Endothelial cell of umbilical vein (primary cell): Measurements from ENCODE around the gene BRICD5. TPM values are rescaled to one million over a fixed set of nuclear protein-coding genes. Genes with fewer than 3 reads are reported as not detected.

Source experiments
- BruUV-seq: library from RNA; stranded (reverse); fragments of 400-500 nt; replicated peaks from 2 replicates; lab custom pipeline; 2021; lab: Mats Ljungman, UMichigan
- CTCF ChIA-PET: fragments of 300-600, 350-600 bp; sonication (Branson Sonifier 250); formaldehyde crosslinking; loops from one replicate; lab custom pipeline; 2021; ENCODE audit warnings: antibody characterized with exemption, inconsistent platforms; lab: Charles Lee
- POLR2A ChIA-PET: fragments of 300-600, 350-600 bp; sonication (Branson Sonifier 250); formaldehyde crosslinking; loops from one replicate; lab custom pipeline; 2021; ENCODE audit warnings: antibody characterized with exemption, inconsistent platforms; lab: Charles Lee
- DNase-seq: peaks from one replicate; pipeline ENCODE4 v3.0.0-alpha.2; 2011; ENCODE audit warnings: low read depth, low spot score
- FAIRE-seq: peaks from 2 replicates; lab custom pipeline; 2011; peaks lifted over from hg19 to GRCh38; lab: Jason Lieb, UNC
- H2AFZ ChIP-seq: 2 replicates; pipeline ENCODE4 v1.6.0; 2012; ENCODE audit warnings: low read depth, low read length, control low read depth, inconsistent platforms
- H3K27ac ChIP-seq: 2 replicates; pipeline ENCODE4 v1.5.1; 2011; ENCODE audit warnings: low read depth, mild to moderate bottlenecking, control low read depth, low read length, moderate library complexity; ENCODE audit not compliant: insufficient read depth
- H3K27me3 ChIP-seq, 2 experiments: 2 replicates each; pipeline versions ENCODE4 v1.6.0 to v1.6.1; 2011; ENCODE audit warnings: low read length in 2 of 2, mixed read lengths in 1 of 2; ENCODE audit not compliant: control insufficient read depth in 2 of 2, insufficient read depth in 2 of 2
- H3K36me3 ChIP-seq, 2 experiments: 2 replicates in 1 of 2; 3 replicates in 1 of 2; pipeline ENCODE4 v1.5.1; 2011; ENCODE audit warnings: low read length in 2 of 2, mild to moderate bottlenecking in 1 of 2, moderate library complexity in 1 of 2; ENCODE audit not compliant: control insufficient read depth in 2 of 2, insufficient read depth in 2 of 2; ENCODE audit errors: extremely low read depth in 1 of 2
- H3K4me1 ChIP-seq: 3 replicates; pipeline ENCODE4 v1.5.1; 2011; ENCODE audit warnings: mild to moderate bottlenecking, low read length; ENCODE audit not compliant: control insufficient read depth, insufficient read depth; ENCODE audit errors: extremely low read depth
- H3K4me2 ChIP-seq: 2 replicates; pipeline ENCODE4 v1.6.1; 2011; ENCODE audit warnings: low read length, control low read depth, mixed read lengths; ENCODE audit not compliant: insufficient read depth
- H3K4me3 ChIP-seq, 3 experiments: fragments of 200-600 bp in 1 of 3; sonication (generic), shearing (Covaris generic) in 1 of 3; replicated peaks in 1 of 3; 2 replicates each; pipeline ENCODE4 v1.5.1; 2011 to 2016; ENCODE audit warnings: control low read depth in 3 of 3, low read length in 3 of 3, mild to moderate bottlenecking in 2 of 3, inconsistent platforms in 1 of 3, low read depth in 1 of 3, moderate library complexity in 1 of 3; ENCODE audit not compliant: insufficient read depth in 1 of 3
- H3K79me2 ChIP-seq: 2 replicates; pipeline ENCODE4 v1.6.0; 2012; ENCODE audit warnings: low read length, inconsistent platforms; ENCODE audit not compliant: control insufficient read depth, insufficient read depth
- H3K9ac ChIP-seq: replicated peaks from 2 replicates; pipeline ENCODE3; 2011; ENCODE audit warnings: low read length, control low read depth; ENCODE audit not compliant: insufficient read depth; ENCODE audit errors: extremely low read depth
- H3K9me1 ChIP-seq: replicated peaks from 3 replicates; pipeline ENCODE4 v1.6.0; 2011; ENCODE audit warnings: mild to moderate bottlenecking, low read length; ENCODE audit not compliant: control insufficient read depth, insufficient read depth; ENCODE audit errors: extremely low read depth
- H3K9me3 ChIP-seq: replicated peaks from 2 replicates; pipeline ENCODE4 v1.5.1; 2012; ENCODE audit warnings: low read length, inconsistent platforms; ENCODE audit not compliant: control insufficient read depth, insufficient read depth
- H4K20me1 ChIP-seq: replicated peaks from 2 replicates; pipeline ENCODE3; 2011; ENCODE audit warnings: mild to moderate bottlenecking, low read length; ENCODE audit not compliant: control insufficient read depth, insufficient read depth; ENCODE audit errors: extremely low read depth
- FOS ChIP-seq: IDR thresholded peaks from 2 replicates; pipeline ENCODE4 v1.6.1; 2011; ENCODE audit warnings: mild to moderate bottlenecking, low read length, moderate library complexity, borderline replicate concordance; ENCODE audit not compliant: insufficient read depth
- MYC ChIP-seq: IDR thresholded peaks from one replicate; pipeline ENCODE4 v1.6.1; 2011; ENCODE audit warnings: mild to moderate bottlenecking, low read depth, low read length
- POLR2A ChIP-seq: IDR thresholded peaks from 2 replicates; pipeline ENCODE4 v1.6.1; 2012; ENCODE audit warnings: low read depth, mild to moderate bottlenecking, control low read depth, low read length
- POLR2AphosphoS5 ChIP-seq: IDR thresholded peaks from 2 replicates; pipeline ENCODE4 v1.6.1; 2012; ENCODE audit warnings: low read depth, mild to moderate bottlenecking, control low read depth, low read length, moderate library complexity; ENCODE audit not compliant: insufficient read depth
- dilution Hi-C: fragments of 300-500 bp; cut with MboI; formaldehyde crosslinking; loops from one replicate; pipeline ENCODE4 v1.15.0; 2019; ENCODE audit warnings: low sequenced_read_pairs; ENCODE audit not compliant: extremely low pct_ligation_motif_present
- intact Hi-C: fragments of 100-400 bp; cut with micrococcal nuclease; formaldehyde crosslinking; loops from one replicate; pipeline ENCODE4 v1.10.0; 2022
- polyA plus RNA-seq, 4 experiments: library from polyadenylated mRNA; depleted of rRNA in 3 of 4; stranded (reverse) in 3 of 4; unstranded in 1 of 4; fragments of >200 nt; gene quantifications; 2 replicates each; pipeline versions ENCODE4 v1.2.1 to v1.2.3, GENCODE V29; 2011 to 2012; ENCODE audit warnings: missing spikeins in 1 of 4
- total RNA-seq: library from RNA; stranded (reverse); gene quantifications from 2 replicates; pipeline ENCODE4 v1.2.3, GENCODE V29; 2021
- TF ChIP-seq, protein P1 (sequence below), 2 donors: IDR thresholded peaks; 1 replicate in 1 of 2; 2 replicates in 1 of 2; pipeline ENCODE4 v1.5.1; 2011; ENCODE audit warnings: low read length in 2 of 2, mild to moderate bottlenecking in 2 of 2, moderate library complexity in 2 of 2, control low read depth in 1 of 2, inconsistent platforms in 1 of 2, low read depth in 1 of 2; ENCODE audit not compliant: insufficient read depth in 1 of 2; ENCODE audit errors: extremely low read depth in 1 of 2

Gene BRICD5
- total and polyA plus RNA-seq, 2 donors (not counting 3 experiments of a cell fraction or from before 2014, with no cell fraction given) = 5.6 to 8.4 TPM

DNA sequence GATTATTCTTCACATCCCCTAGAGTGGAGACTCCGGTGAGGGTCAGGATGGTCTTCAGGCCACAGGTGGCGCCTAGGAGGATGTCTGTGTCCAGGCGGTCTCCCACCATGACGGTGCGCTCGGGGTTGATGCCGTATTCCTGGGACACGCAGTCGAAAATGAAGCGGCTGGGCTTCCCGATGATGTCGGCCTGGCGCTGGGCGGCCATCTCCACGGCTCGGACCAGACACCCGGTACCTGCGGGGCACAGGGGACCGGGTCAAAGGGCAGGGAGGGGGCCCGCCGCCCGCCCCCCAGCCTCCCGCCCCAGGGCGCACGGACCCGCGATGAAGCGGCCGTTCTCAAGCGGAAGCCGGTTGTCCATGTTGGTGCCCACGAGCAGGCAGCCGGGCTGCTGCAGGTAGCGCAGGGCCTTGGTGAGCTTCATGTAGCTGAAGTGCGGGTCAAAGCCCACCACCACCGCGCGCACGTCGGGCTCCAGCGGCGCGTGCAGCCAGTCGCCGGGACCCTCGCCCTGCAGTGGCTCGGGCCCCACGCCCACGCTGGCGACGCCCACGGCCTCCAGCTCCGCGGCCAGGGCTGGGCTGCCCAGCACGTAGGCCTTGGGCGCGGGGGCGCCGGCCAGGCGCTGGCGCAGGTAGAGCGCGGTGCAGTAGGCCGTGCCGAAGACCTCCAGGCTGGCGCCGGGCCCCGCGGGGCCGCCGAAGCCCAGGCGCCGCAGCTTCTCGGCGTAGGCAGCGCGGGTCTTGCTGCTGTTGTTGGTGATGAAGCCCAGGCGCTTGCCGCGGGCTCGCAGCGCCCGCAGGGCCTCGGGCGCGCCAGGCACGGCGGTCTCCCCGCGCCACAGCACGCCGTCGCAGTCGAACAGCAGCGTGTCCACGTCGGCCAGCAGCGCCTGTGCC is 3.4 kb upstream of the BRICD5 start:
- Histone ChIP-seq H3K79me2 (peaks cover 25% of the 10 kb centered on the region), H3K4me1 (peaks cover 15% of the 10 kb centered on the region), H2AFZ (peak overlapping the region; percentile 62), H3K4me2 (peak overlapping the region; percentile 86), H3K9me1 (no peaks in the 10 kb centered on the region), H3K36me3 (peaks cover 0 to 8% of the 10 kb centered on the region in 2 experiments), H4K20me1 (no peaks in the 10 kb centered on the region), H3K9me3 (no peaks in the 10 kb centered on the region), H3K27ac (peak overlapping the region; percentile 50), H3K9ac (peak overlapping the region; percentile 74), H3K4me3 (peak overlapping the region; percentile 74 to 75 (median 74)), H3K27me3 (no peaks in the 10 kb centered on the region)
- ChIA-PET CTCF (interaction anchor here (1.0 to 1.3 kb wide), 4 partner anchors 9 to 74 kb away, joined by 3 to 7 read pairs (median 4); partner anchors contain the start of genes ECI1 and MLST8), POLR2A (interaction anchor here (2.2 kb wide), 1 partner anchor 59 kb away, joined by 15 read pairs; the partner anchor contains the start of gene TRAF7)
- dilution Hi-C loops (no loop called here), intact Hi-C loops (loop anchor here (2.0 kb wide), 1 partner anchor 59 kb away; the partner anchor contains the start of gene TRAF7)
- peak; percentile 34 for DNase-seq
- no peak for FAIRE-seq
- BruUV-seq = TSS peak; percentile 56
- TF ChIP-seq POLR2A (peak; percentile 11), MYC (no peak), POLR2AphosphoS5 (no peak), FOS (no peak)
- TF ChIP-seq, protein P1, sequence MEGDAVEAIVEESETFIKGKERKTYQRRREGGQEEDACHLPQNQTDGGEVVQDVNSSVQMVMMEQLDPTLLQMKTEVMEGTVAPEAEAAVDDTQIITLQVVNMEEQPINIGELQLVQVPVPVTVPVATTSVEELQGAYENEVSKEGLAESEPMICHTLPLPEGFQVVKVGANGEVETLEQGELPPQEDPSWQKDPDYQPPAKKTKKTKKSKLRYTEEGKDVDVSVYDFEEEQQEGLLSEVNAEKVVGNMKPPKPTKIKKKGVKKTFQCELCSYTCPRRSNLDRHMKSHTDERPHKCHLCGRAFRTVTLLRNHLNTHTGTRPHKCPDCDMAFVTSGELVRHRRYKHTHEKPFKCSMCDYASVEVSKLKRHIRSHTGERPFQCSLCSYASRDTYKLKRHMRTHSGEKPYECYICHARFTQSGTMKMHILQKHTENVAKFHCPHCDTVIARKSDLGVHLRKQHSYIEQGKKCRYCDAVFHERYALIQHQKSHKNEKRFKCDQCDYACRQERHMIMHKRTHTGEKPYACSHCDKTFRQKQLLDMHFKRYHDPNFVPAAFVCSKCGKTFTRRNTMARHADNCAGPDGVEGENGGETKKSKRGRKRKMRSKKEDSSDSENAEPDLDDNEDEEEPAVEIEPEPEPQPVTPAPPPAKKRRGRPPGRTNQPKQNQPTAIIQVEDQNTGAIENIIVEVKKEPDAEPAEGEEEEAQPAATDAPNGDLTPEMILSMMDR (IDR thresholded peaks at IDR 0.05; ENCODE audit: extremely low read depth in 1 of 2, insufficient read depth in 1 of 2, low read depth in 1 of 2, low read length in 2 of 2) = no peak
